Pancreas (tissue), 10 donors: Measurements from ENCODE around the gene ATG5. TPM values are rescaled to one million over a fixed set of nuclear protein-coding genes. Genes with fewer than 3 reads are reported as not detected.

Source experiments
- ATAC-seq, 4 donors: fragments of 200-7000 bp; cut with Tn5 transposase; one replicate each; pipeline versions ENCODE4 v1.8.0 to v1.9.1; 2020; ENCODE audit warnings: mild to moderate bottlenecking in 4 of 4, moderate library complexity in 4 of 4
- DNase-seq, 6 donors: peaks; one replicate each; pipeline ENCODE4 v3.0.0-alpha.2; 2020
- FAIRE-seq: peaks from 2 replicates; lab custom pipeline; 2012; peaks lifted over from hg19 to GRCh38; lab: Jason Lieb, UNC
- H3K27ac ChIP-seq, 4 donors: fragments of 200-600 bp; sonication (generic); 1 replicate in 3 of 4; 2 replicates in 1 of 4; pipeline versions ENCODE4 v1.5.0 to v1.8.0; 2020
- H3K27me3 ChIP-seq, 4 donors: fragments of 200-600 bp; one replicate each; pipeline ENCODE4 v1.8.0; 2021
- H3K36me3 ChIP-seq, 3 donors: fragments of 200-600 bp; sonication (generic) in 1 of 3; one replicate each; pipeline versions ENCODE4 v1.5.0 to v1.8.0; 2020 to 2021
- H3K4me1 ChIP-seq, 3 donors: fragments of 200-600 bp; one replicate each; pipeline ENCODE4 v1.8.0; 2021
- H3K4me3 ChIP-seq, 4 donors: fragments of 200-600 bp; sonication (generic) in 2 of 4; one replicate each; pipeline versions ENCODE4 v1.5.0 to v1.8.0; 2020 to 2021
- H3K9me3 ChIP-seq, 4 donors: fragments of 200-600 bp; one replicate each; pipeline ENCODE4 v1.8.0; 2021
- WGBS, 2 donors: extraction: QIAGEN DNeasy Blood & Tissue Kit; methylation state at CpG; one replicate each; pipeline ENCODE4 v1.1.7; 2013; 5-methylcytosine and 5-hydroxymethylcytosine counted together
- intact Hi-C, 3 donors: fragments of 100-400 bp; cut with DNase I; formaldehyde crosslinking; loops; one replicate each; pipeline versions ENCODE4 v1.11.1 to v1.14.2; 2022
- polyA plus RNA-seq, 2 donors: library from polyadenylated mRNA; stranded (reverse); fragments of 200-250 nt; gene quantifications; one replicate each; pipeline ENCODE4 v1.2.3, GENCODE V29; 2013
- total RNA-seq, 6 donors: library from RNA; stranded (reverse); fragmentation: NEBNext Ultra II Directional in 4 of 6; extraction: Animal tissue kit (Norgen Biotek cat#: 25700) in 4 of 6; gene quantifications; one replicate each; pipeline versions ENCODE4 v1.2.1 to v1.2.4, GENCODE V29; 2021 to 2023
- TF ChIP-seq, protein P1 (sequence below), 4 donors: fragments of 200-600 bp; sonication (generic) in 3 of 4; IDR thresholded peaks; one replicate each; pipeline versions ENCODE4 v1.5.0 to v1.8.0; 2021; ENCODE audit warnings: antibody characterized with exemption in 4 of 4
- donor health status: healthy with polysubstance abuse.
- donor health status: DM: no; HTN: no; CAD: no; lungs with moderate emphysema.
- donor health status: DM: no; HTN: no; CAD: no.
- donor health status: control.
- donor health status: control.
- donor health status: Bipolar disorder and iron deficiency.
- donor health status: DM: yes; HTN: yes; CAD: no.
- donor health status: DM: no; HTN: no; CAD: no.
- donor health status: DM: no; HTN: no; CAD: no.
- donor health status: DM: yes; HTN: yes; CAD: no.

ATG5 gene
- total and polyA plus RNA-seq, 8 donors, result 8.2 to 15.7 (median 10.8) TPM

DNA sequence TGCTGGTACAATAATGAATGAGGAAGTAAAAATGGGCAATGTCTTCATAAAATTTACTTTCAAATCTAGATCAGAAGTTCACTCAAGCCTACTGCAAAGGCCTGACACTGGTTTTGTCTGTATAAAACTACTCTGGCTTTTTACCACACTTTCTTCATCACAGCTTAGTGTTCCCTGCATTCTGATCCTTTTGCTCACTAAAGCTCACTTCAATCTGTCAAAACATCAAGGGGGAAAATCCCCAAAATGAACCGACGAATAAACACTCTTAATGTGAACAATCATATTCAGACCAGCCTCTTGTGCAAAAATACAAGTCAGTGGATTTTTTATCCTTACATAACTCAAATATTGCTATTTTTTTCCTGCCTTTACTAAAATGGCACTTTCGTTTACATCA is 140.9 kb downstream of the ATG5 start:
- no peak for ATAC-seq
- WGBS, 2 donors, result 90 to 95% methylated on average over 3 of the region's 3 CpGs

DNA sequence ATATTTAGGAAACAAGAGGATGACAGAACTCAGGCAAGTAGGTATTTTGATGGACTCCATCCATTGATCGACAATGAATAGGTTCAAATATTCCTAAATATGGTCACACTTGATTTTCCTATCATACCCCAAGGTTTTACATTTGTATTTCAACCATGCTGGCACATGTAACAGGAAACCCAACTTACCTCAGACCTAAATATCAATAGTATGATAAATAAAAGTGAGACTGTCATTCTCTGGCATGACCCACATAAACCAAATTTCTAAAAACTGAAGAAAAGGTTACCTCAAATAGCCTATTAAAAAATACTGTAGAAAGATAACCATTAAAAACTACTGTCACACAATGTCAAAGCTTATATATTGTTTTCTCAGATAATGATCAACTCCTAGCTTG is 142.1 kb downstream of the ATG5 start:
- DNase-seq (no peak), ATAC-seq (no peak), FAIRE-seq (no peak)
- H3K9me3 ChIP-seq, result no peaks in the 10 kb centered on the region
- no peaks in the 10 kb centered on the region for H3K4me1 ChIP-seq
- H3K36me3 ChIP-seq, result peaks cover 0 to 3% (median 0%) of the 10 kb centered on the region in 3 donors
- H3K27ac ChIP-seq, result no peak overlapping the region
- intact Hi-C loops, result no loop called here
- H3K4me3 ChIP-seq, result no peak overlapping the region
- TF ChIP-seq, protein P1, sequence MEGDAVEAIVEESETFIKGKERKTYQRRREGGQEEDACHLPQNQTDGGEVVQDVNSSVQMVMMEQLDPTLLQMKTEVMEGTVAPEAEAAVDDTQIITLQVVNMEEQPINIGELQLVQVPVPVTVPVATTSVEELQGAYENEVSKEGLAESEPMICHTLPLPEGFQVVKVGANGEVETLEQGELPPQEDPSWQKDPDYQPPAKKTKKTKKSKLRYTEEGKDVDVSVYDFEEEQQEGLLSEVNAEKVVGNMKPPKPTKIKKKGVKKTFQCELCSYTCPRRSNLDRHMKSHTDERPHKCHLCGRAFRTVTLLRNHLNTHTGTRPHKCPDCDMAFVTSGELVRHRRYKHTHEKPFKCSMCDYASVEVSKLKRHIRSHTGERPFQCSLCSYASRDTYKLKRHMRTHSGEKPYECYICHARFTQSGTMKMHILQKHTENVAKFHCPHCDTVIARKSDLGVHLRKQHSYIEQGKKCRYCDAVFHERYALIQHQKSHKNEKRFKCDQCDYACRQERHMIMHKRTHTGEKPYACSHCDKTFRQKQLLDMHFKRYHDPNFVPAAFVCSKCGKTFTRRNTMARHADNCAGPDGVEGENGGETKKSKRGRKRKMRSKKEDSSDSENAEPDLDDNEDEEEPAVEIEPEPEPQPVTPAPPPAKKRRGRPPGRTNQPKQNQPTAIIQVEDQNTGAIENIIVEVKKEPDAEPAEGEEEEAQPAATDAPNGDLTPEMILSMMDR (IDR thresholded peaks at IDR 0.05), result no peak
- H3K27me3 ChIP-seq, result no peaks in the 10 kb centered on the region
- WGBS, 2 donors, result 95 to 100% methylated on average over 1 of the region's 1 CpG

More for the DNA sequence above, 140.9 kb downstream of the ATG5 start:
- Histone ChIP-seq H3K27me3 (no peaks in the 10 kb centered on the region), H3K36me3 (peaks cover 0 to 3% (median 0%) of the 10 kb centered on the region in 3 donors), H3K4me3 (no peak overlapping the region), H3K9me3 (no peaks in the 10 kb centered on the region), H3K4me1 (no peaks in the 10 kb centered on the region), H3K27ac (no peak overlapping the region)
- no peak for DNase-seq
- TF ChIP-seq, protein P1 (IDR thresholded peaks at IDR 0.05), result no peak
- FAIRE-seq, result no peak
- intact Hi-C loops, result no loop called here

GRCh38 chr6:106182455-106182854 is 143.1 kb downstream of the ATG5 start:
- FAIRE-seq (no peak), ATAC-seq (no peak), DNase-seq (no peak)
- Histone ChIP-seq H3K9me3 (no peaks in the 10 kb centered on the region), H3K4me1 (no peaks in the 10 kb centered on the region), H3K4me3 (no peak overlapping the region), H3K27me3 (no peaks in the 10 kb centered on the region), H3K36me3 (peaks cover 0 to 3% (median 0%) of the 10 kb centered on the region in 3 donors), H3K27ac (no peak overlapping the region)
- intact Hi-C loops, result no loop called here
- 96% methylated on average over 5 of the region's 5 CpGs for WGBS, 2 donors
- TF ChIP-seq, protein P1 (IDR thresholded peaks at IDR 0.05), result no peak

- H3K27ac ChIP-seq, result no peak overlapping the region
- TF ChIP-seq, protein P1 (IDR thresholded peaks at IDR 0.05), result no peak
- no peak overlapping the region for H3K4me3 ChIP-seq
- H3K36me3 ChIP-seq, result peaks cover 0 to 3% (median 0%) of the 10 kb centered on the region in 3 donors
- DNase-seq, result no peak
- FAIRE-seq, result no peak
- no peaks in the 10 kb centered on the region for H3K4me1 ChIP-seq
- 94 to 97% methylated on average over 3 of the region's 3 CpGs for WGBS, 2 donors
- no peak for ATAC-seq
- intact Hi-C loops, result no loop called here
- no peaks in the 10 kb centered on the region for H3K27me3 ChIP-seq
- no peaks in the 10 kb centered on the region for H3K9me3 ChIP-seq
These were observed 143.7 kb downstream of the ATG5 start for GRCh38 chr6:106181664-106182418.

GRCh38 chr6:106180208-106180607 is 145.4 kb downstream of the ATG5 start:
- H3K4me3 ChIP-seq, result no peak overlapping the region
- FAIRE-seq (no peak), DNase-seq (no peak), ATAC-seq (no peak)
- H3K36me3 ChIP-seq, result no peaks in the 10 kb centered on the region
- intact Hi-C loops, result no loop called here
- TF ChIP-seq, protein P1 (IDR thresholded peaks at IDR 0.05), result no peak
- WGBS, 2 donors, result 89 to 91% methylated on average over 4 of the region's 4 CpGs
- no peak overlapping the region for H3K27ac ChIP-seq
- no peaks in the 10 kb centered on the region for H3K4me1 ChIP-seq
- H3K27me3 ChIP-seq, result no peaks in the 10 kb centered on the region
- H3K9me3 ChIP-seq, result no peaks in the 10 kb centered on the region
